HepG2 (cell line): ENCODE data around the gene ZNF513. TPM values are rescaled to one million over a fixed set of nuclear protein-coding genes. Genes with fewer than 3 reads are reported as not detected.
A peak's percentile ranks its signal among the peaks of the same experiment; 100 is the strongest.

Experiments
- ARID4A ChIP-seq: sonication (generic); formaldehyde crosslinking; IDR thresholded peaks from 2 replicates; pipeline ENCODE4 v1.5.0; 2020; ENCODE audit warnings: mild to moderate bottlenecking, missing genetic modification reagents, borderline replicate concordance
- ARNT ChIP-seq: fragments of 450-650 bp; IDR thresholded peaks from 2 replicates; pipeline ENCODE4 v1.6.1; 2017
- CENPX ChIP-seq: sonication (generic); formaldehyde crosslinking; IDR thresholded peaks from 2 replicates; pipeline ENCODE4 v1.9.0; 2021; ENCODE audit warnings: mild to moderate bottlenecking, missing genetic modification reagents, moderate library complexity
- CREM ChIP-seq, 2 experiments: sonication (generic) in 1 of 2; formaldehyde crosslinking in 1 of 2; IDR thresholded peaks; 2 replicates each; pipeline versions ENCODE4 v1.4.0 to v1.6.1; 2016 to 2020; ENCODE audit warnings: antibody characterized with exemption in 1 of 2, mild to moderate bottlenecking in 1 of 2, missing genetic modification reagents in 1 of 2
- FIP1L1 ChIP-seq: fragments of 200-400 bp; formaldehyde crosslinking; IDR thresholded peaks from 2 replicates; pipeline ENCODE4 v1.6.1; 2018; ENCODE audit warnings: low read depth, mild to moderate bottlenecking, low read length, moderate library complexity, borderline replicate concordance; ENCODE audit not compliant: insufficient read depth
- HES4 ChIP-seq: sonication (generic); formaldehyde crosslinking; IDR thresholded peaks from 2 replicates; pipeline ENCODE4 v1.9.0; 2021; ENCODE audit warnings: mild to moderate bottlenecking, missing genetic modification reagents, borderline replicate concordance
- JUN ChIP-seq: sonication (generic); formaldehyde crosslinking; IDR thresholded peaks from 2 replicates; pipeline ENCODE4 v1.4.0; 2020; ENCODE audit warnings: mild to moderate bottlenecking, missing genetic modification reagents
- KLF16 ChIP-seq, 2 experiments: sonication (generic) in 1 of 2; formaldehyde crosslinking in 1 of 2; IDR thresholded peaks; 2 replicates each; pipeline versions ENCODE4 v1.6.1 to v1.8.0; 2016 to 2023; ENCODE audit warnings: missing genetic modification reagents in 2 of 2, missing compliant biosample characterization in 1 of 2
- SETDB1 ChIP-seq: sonication (generic); formaldehyde crosslinking; IDR thresholded peaks from 2 replicates; pipeline ENCODE4 v1.5.1; 2020; ENCODE audit warnings: missing genetic modification reagents, mild to moderate bottlenecking, borderline replicate concordance
- THAP7 ChIP-seq: sonication (generic); formaldehyde crosslinking; IDR thresholded peaks from 2 replicates; pipeline ENCODE4 v1.8.1; 2023; ENCODE audit warnings: mild to moderate bottlenecking, missing genetic modification reagents
- TOE1 ChIP-seq: sonication (generic); formaldehyde crosslinking; IDR thresholded peaks from 2 replicates; pipeline ENCODE4 v1.4.0; 2020; ENCODE audit warnings: mild to moderate bottlenecking, missing genetic modification reagents
- ZBTB43 ChIP-seq: sonication (generic); formaldehyde crosslinking; conservative IDR thresholded peaks from 2 replicates; pipeline ENCODE4 v1.4.0; 2020; ENCODE audit warnings: missing genetic modification reagents
- ZFP82 ChIP-seq: sonication (generic); formaldehyde crosslinking; IDR thresholded peaks from 2 replicates; pipeline ENCODE4 v1.5.1; 2020; ENCODE audit warnings: mild to moderate bottlenecking, missing genetic modification reagents, borderline replicate concordance
- ZMYM2 ChIP-seq: sonication (generic); formaldehyde crosslinking; IDR thresholded peaks from 2 replicates; pipeline ENCODE4 v1.8.0; 2022; ENCODE audit warnings: mild to moderate bottlenecking, missing genetic modification reagents
- ZNF274 ChIP-seq: sonication (generic); formaldehyde crosslinking; IDR thresholded peaks from 2 replicates; pipeline ENCODE4 v1.5.1; 2020; ENCODE audit warnings: mild to moderate bottlenecking, missing genetic modification reagents
- ZNF431 ChIP-seq: sonication (generic); formaldehyde crosslinking; IDR thresholded peaks from 2 replicates; pipeline ENCODE4 v1.9.0; 2022; ENCODE audit warnings: missing genetic modification reagents, low read depth, mild to moderate bottlenecking, borderline replicate concordance
- ZNF558 ChIP-seq: sonication (generic); formaldehyde crosslinking; IDR thresholded peaks from 2 replicates; pipeline ENCODE4 v1.9.0; 2022; ENCODE audit warnings: mild to moderate bottlenecking, missing genetic modification reagents, borderline replicate concordance
- ZNF691 ChIP-seq: sonication (generic); formaldehyde crosslinking; IDR thresholded peaks from 2 replicates; pipeline ENCODE4 v1.4.0; 2020; ENCODE audit warnings: missing genetic modification reagents, low read depth, mild to moderate bottlenecking, borderline replicate concordance
- ZNF766 ChIP-seq: sonication (generic); formaldehyde crosslinking; IDR thresholded peaks from 2 replicates; pipeline ENCODE4 v1.5.0; 2020; ENCODE audit warnings: missing genetic modification reagents, borderline replicate concordance
- ZNF773 ChIP-seq: sonication (generic); formaldehyde crosslinking; IDR thresholded peaks from 2 replicates; pipeline ENCODE4 v1.4.0; 2020; ENCODE audit warnings: missing genetic modification reagents, borderline replicate concordance
- ZSCAN30 ChIP-seq: sonication (generic); formaldehyde crosslinking; IDR thresholded peaks from 2 replicates; pipeline ENCODE4 v1.5.0; 2020; ENCODE audit warnings: mild to moderate bottlenecking, missing genetic modification reagents
- polyA plus RNA-seq, 8 experiments: library from polyadenylated mRNA; depleted of rRNA in 3 of 8; stranded (reverse) in 7 of 8; unstranded in 1 of 8; fragments of >200 nt; fragmentation: Illumina TruSeq in 4 of 8; extraction: Trizol in 4 of 8; gene quantifications; 2 replicates each; pipeline versions ENCODE4 v1.2.1 to v1.2.3, GENCODE V29; 2011 to 2016; ENCODE audit warnings: low read depth in 4 of 8, missing spikeins in 1 of 8, mixed read lengths in 1 of 8; ENCODE audit not compliant: insufficient read depth in 1 of 8
- total RNA-seq, 5 experiments: library from RNA; depleted of rRNA; stranded (reverse); fragments of >200 nt; fragmentation: Illumina TruSeq; extraction: Trizol; gene quantifications; 2 replicates each; pipeline ENCODE4 v1.2.3, GENCODE V29; 2016; ENCODE audit warnings: low read depth in 1 of 5

ZNF513 gene
- total and polyA plus RNA-seq, 2 of the 13 experiments (the other 11 are each of a cell fraction or from before 2014, with no cell fraction given): 4.9 to 6.3 TPM

- peak; percentile 61; the same call in 1 of the 2 replicates for TF ChIP-seq ZBTB43 (CRISPR knock-in tag)
- peak; percentile 57; the same call in 1 of the 2 replicates for TF ChIP-seq ARID4A (CRISPR knock-in tag)
- TF ChIP-seq ZNF773 (CRISPR knock-in tag): 0 out of 2 replicates have a peak, but pooled peaks have one; percentile 79
- no peak for TF ChIP-seq ZFP82
- TF ChIP-seq ARNT: no peak
- no peak for TF ChIP-seq FIP1L1
- TF ChIP-seq CREM (IDR thresholded peaks at IDR 0.05): no peak; the same call in 1 of the 2 replicates
- TF ChIP-seq CREM (CRISPR knock-in tag; IDR thresholded peaks at IDR 0.05): no peak
- peak in 1 of 2 experiments; percentile 77; a peak in 1 of 4 replicates for TF ChIP-seq KLF16 (CRISPR knock-in tag; IDR thresholded peaks at IDR 0.05)
- no peak for TF ChIP-seq CENPX (CRISPR knock-in tag)
- TF ChIP-seq HES4: no peak
- TF ChIP-seq JUN (CRISPR knock-in tag): peak; percentile 61; the same call in 1 of the 2 replicates
- TF ChIP-seq ZNF431 (CRISPR knock-in tag): no peak
- no peak for TF ChIP-seq ZNF274 (CRISPR knock-in tag)
- TF ChIP-seq ZNF691 (CRISPR knock-in tag): no peak; the same call in 1 of the 2 replicates
- peak; percentile 63; the same call in 1 of the 2 replicates for TF ChIP-seq ZMYM2 (CRISPR knock-in tag)
- TF ChIP-seq ZSCAN30 (CRISPR knock-in tag): 0 out of 2 replicates have a peak, but pooled peaks have one; percentile 27
- 0 out of 2 replicates have a peak, but pooled peaks have one; percentile 68 for TF ChIP-seq ZNF766 (CRISPR knock-in tag)
- TF ChIP-seq SETDB1 (CRISPR knock-in tag): no peak
- no peak for TF ChIP-seq ZNF558
- no peak for TF ChIP-seq TOE1 (CRISPR knock-in tag)
- TF ChIP-seq THAP7: no peak
Measured at GRCh38 chr2:27428978-27429541, 48.5 kb upstream of the ZNF513 start (continued).
